HEK293T (cell line): ENCODE results near the gene TCF25.

ENCODE experiments used
- BHLHE40 ChIP-seq: fragments of 450-650 bp; IDR thresholded peaks from 2 replicates; pipeline ENCODE4 v1.6.1; 2016; ENCODE audit warnings: mild to moderate bottlenecking, moderate library complexity, borderline replicate concordance
- FOXA1 ChIP-seq: fragments of 450-650 bp; IDR thresholded peaks from 2 replicates; pipeline ENCODE4 v1.6.1; 2016; ENCODE audit warnings: mild to moderate bottlenecking
- FOXK2 ChIP-seq: fragments of 450-650 bp; IDR thresholded peaks from 2 replicates; pipeline ENCODE4 v1.6.1; 2016; ENCODE audit warnings: mild to moderate bottlenecking
- LEF1 ChIP-seq: fragments of 450-650 bp; IDR thresholded peaks from 2 replicates; pipeline ENCODE4 v1.6.1; 2017; ENCODE audit warnings: mild to moderate bottlenecking, borderline replicate concordance
- SP1 ChIP-seq: fragments of 450-650 bp; IDR thresholded peaks from 2 replicates; pipeline ENCODE4 v1.6.1; 2017
- TF ChIP-seq, protein P1 (sequence below): fragments of 450-650 bp; IDR thresholded peaks from 2 replicates; pipeline ENCODE4 v1.6.1; 2016

DNA sequence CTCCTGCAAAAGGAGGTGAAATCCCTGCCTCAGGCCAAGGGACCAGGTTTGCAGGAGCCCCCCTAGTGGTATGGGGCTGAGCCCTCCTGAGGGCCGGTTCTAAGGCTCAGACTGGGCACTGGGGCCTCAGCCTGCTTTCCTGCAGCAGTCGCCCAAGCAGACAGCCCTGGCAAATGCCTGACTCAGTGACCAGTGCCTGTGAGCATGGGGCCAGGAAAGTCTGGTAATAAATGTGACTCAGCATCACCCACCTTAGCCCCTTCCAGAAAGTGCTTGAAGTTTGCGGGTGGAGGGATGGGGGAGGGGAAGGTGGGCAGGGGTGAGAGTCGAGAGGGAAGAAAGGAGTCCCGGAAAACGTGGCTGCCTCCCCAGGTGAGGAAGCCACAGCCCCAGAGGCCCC, 47.3 kb downstream of the TCF25 start:
- TF ChIP-seq FOXA1 (no peak), BHLHE40 (no peak), SP1 (no peak), FOXK2 (no peak), LEF1 (no peak)
- TF ChIP-seq, protein P1, sequence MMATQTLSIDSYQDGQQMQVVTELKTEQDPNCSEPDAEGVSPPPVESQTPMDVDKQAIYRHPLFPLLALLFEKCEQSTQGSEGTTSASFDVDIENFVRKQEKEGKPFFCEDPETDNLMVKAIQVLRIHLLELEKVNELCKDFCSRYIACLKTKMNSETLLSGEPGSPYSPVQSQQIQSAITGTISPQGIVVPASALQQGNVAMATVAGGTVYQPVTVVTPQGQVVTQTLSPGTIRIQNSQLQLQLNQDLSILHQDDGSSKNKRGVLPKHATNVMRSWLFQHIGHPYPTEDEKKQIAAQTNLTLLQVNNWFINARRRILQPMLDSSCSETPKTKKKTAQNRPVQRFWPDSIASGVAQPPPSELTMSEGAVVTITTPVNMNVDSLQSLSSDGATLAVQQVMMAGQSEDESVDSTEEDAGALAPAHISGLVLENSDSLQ, result no peak
